Heart left ventricle (tissue), 16 donors: ENCODE data around the gene ARHGAP24. TPM values are rescaled to one million over a fixed set of nuclear protein-coding genes. Genes with fewer than 3 reads are reported as not detected.

Experiments used
- ATAC-seq, 4 donors: fragments of 200-7000 bp; cut with Tn5 transposase; one replicate each; pipeline ENCODE4 v1.9.1; 2020 to 2022; ENCODE audit warnings: moderate library complexity in 4 of 4, mild to moderate bottlenecking in 3 of 4, moderate number of reproducible peaks in 1 of 4
- DNase-seq, 5 donors: peaks; one replicate each; pipeline ENCODE4 v3.0.0-alpha.2; 2020
- H3K27ac ChIP-seq, 12 donors: fragments of 200-600 bp; sonication (generic) in 4 of 12; one replicate each; pipeline versions ENCODE4 v1.5.0 to v1.8.0; 2016 to 2022; ENCODE audit warnings: mild to moderate bottlenecking in 2 of 12
- H3K27me3 ChIP-seq, 9 donors: fragments of 200-600 bp; sonication (generic) in 2 of 9; one replicate each; pipeline versions ENCODE4 v1.5.1 to v1.8.0; 2016 to 2022; ENCODE audit warnings: mild to moderate bottlenecking in 3 of 9
- H3K36me3 ChIP-seq, 9 donors: fragments of 200-600 bp; sonication (generic) in 2 of 9; one replicate each; pipeline versions ENCODE4 v1.5.0 to v1.8.0; 2018 to 2022; ENCODE audit warnings: mild to moderate bottlenecking in 2 of 9
- H3K4me1 ChIP-seq, 12 donors: fragments of 200-600 bp; sonication (generic) in 4 of 12; one replicate each; pipeline versions ENCODE4 v1.5.0 to v1.8.0; 2016 to 2022; ENCODE audit warnings: mild to moderate bottlenecking in 3 of 12
- H3K4me3 ChIP-seq, 12 donors: fragments of 200-600 bp; sonication (generic) in 4 of 12; one replicate each; pipeline versions ENCODE4 v1.5.0 to v1.8.0; 2017 to 2022; ENCODE audit warnings: mild to moderate bottlenecking in 9 of 12, moderate library complexity in 4 of 12
- H3K9me3 ChIP-seq, 12 donors: fragments of 200-600 bp; sonication (generic) in 4 of 12; one replicate each; pipeline versions ENCODE4 v1.5.0 to v1.8.0; 2016 to 2022; ENCODE audit warnings: mild to moderate bottlenecking in 1 of 12
- CTCF ChIP-seq, 12 donors: fragments of 200-600 bp; sonication (generic) in 4 of 12; IDR thresholded peaks; one replicate each; pipeline versions ENCODE4 v1.5.0 to v1.8.0; 2018 to 2022; ENCODE audit warnings: antibody characterized with exemption in 12 of 12, mild to moderate bottlenecking in 5 of 12
- POLR2A ChIP-seq, 2 donors: fragments of 450-650 bp; IDR thresholded peaks; one replicate each; pipeline ENCODE4 v1.6.1; 2017; ENCODE audit warnings: antibody characterized with exemption in 2 of 2, mild to moderate bottlenecking in 2 of 2, moderate library complexity in 2 of 2
- WGBS, 4 donors: extraction: QIAGEN DNeasy Blood & Tissue Kit in 2 of 4; methylation state at CpG; one replicate each; pipeline versions ENCODE4 v1.1.5 to v1.1.7; 2013 to 2018; 5-methylcytosine and 5-hydroxymethylcytosine counted together
- intact Hi-C, 10 donors: fragments of 100-400 bp; cut with DNase I; formaldehyde crosslinking; loops; one replicate each; pipeline versions ENCODE4 v1.11.1 to v1.14.2; 2022
- polyA plus RNA-seq, 2 donors: library from polyadenylated mRNA; stranded (reverse); fragments of 200-250 nt; gene quantifications; one replicate each; pipeline ENCODE4 v1.2.3, GENCODE V29; 2013
- total RNA-seq, 9 donors: library from RNA; depleted of rRNA in 2 of 9; stranded (reverse); fragments of >200 nt in 2 of 9; fragmentation: NEBNext Ultra II Directional in 3 of 9; extraction: Animal tissue kit (Norgen Biotek cat#: 25700) in 3 of 9; gene quantifications; one replicate each; pipeline versions ENCODE4 v1.1.0 to v1.2.4, GENCODE V29; 2016 to 2023
- donor health status: ischemic (EF 13 %, LVEDD 7.1; RV severe dilation, severe dysfunction).
- donor health status: healthy with polysubstance abuse.
- donor health status: DM: no; HTN: yes; CAD: no.
- donor health status: DM: no; HTN: no; CAD: no.
- donor health status: ischemic (EF 25% LVEDD 6.9; RV normal size, moderate dysfunction).
- donor health status: ischemic (EF 25% LVEDD 5.7; RV mildly dilated, moderate dysfunction).
- donor health status: healthy.
- donor health status: DM: yes; HTN: yes; CAD: no.
- donor health status: ischemic (EF 35%, LVEDD 5.7; RV mildly dilated, moderate dysfunction).
- donor health status: nonischemic (EF 11% LVEDD 7.7; RV severe dilation, severe dysfunction).
- donor health status: DM: yes; HTN: yes; CAD: no.
- donor health status: PGD.
- donor health status: ischemic (EF 29% LVEDD 5.4; RV normal size, mild dysfunction).
- donor health status: nonischemic (EF 23%, LVEDD 6.1; RV moderate dilation, normal function).

The ARHGAP24 gene
- total and polyA plus RNA-seq, 11 donors = 4.5 to 36.9 (median 18.9) TPM

- no peak for ATAC-seq
- Histone ChIP-seq H3K4me1 (peaks cover 0 to 36% (median 20%) of the 10 kb centered on the region in 12 donors), H3K36me3 (no peaks in the 10 kb centered on the region), H3K27ac (no peak overlapping the region), H3K4me3 (no peak overlapping the region), H3K27me3 (no peaks in the 10 kb centered on the region), H3K9me3 (peaks cover 0 to 9% (median 3%) of the 10 kb centered on the region in 12 donors)
- TF ChIP-seq POLR2A (IDR thresholded peaks at IDR 0.05) (no peak), CTCF (IDR thresholded peaks at IDR 0.05) (no peak)
- no peak for DNase-seq
- WGBS, 4 donors = 90 to 93% (median 90%) methylated on average over 4 of the region's 4 CpGs
- intact Hi-C loops = loop anchor here in 1 of 10 donors (10.0 kb wide), 1 partner anchor 659 kb away; no protein-coding TSS in a partner anchor
These were observed 328.9 kb downstream of the ARHGAP24 start for GRCh38 chr4:85803856-85804255.

- 58 to 68% (median 60%) methylated on average over 1 of the region's 1 CpG for WGBS, 4 donors
- Histone ChIP-seq H3K27ac (peak overlapping the region in 2 of 12 donors; percentile 78 to 80), H3K27me3 (no peaks in the 10 kb centered on the region), H3K4me3 (no peak overlapping the region), H3K9me3 (no peaks in the 10 kb centered on the region), H3K4me1 (peaks cover 0 to 44% (median 21%) of the 10 kb centered on the region in 12 donors), H3K36me3 (no peaks in the 10 kb centered on the region)
- intact Hi-C loops = loop anchor here in 1 of 10 donors (10.0 kb wide), 1 partner anchor 661 kb away; no protein-coding TSS in a partner anchor
- ATAC-seq (no peak), DNase-seq (no peak)
- TF ChIP-seq CTCF (IDR thresholded peaks at IDR 0.05) (no peak), POLR2A (IDR thresholded peaks at IDR 0.05) (no peak)
These were observed 330.9 kb downstream of the ARHGAP24 start for GRCh38 chr4:85805891-85806290.

- intact Hi-C loops = loop anchor here in 1 of 10 donors (10.0 kb wide), 1 partner anchor 662 kb away; no protein-coding TSS in a partner anchor
- peaks cover 0 to 44% (median 21%) of the 10 kb centered on the region in 12 donors for H3K4me1 ChIP-seq
- ATAC-seq (no peak), DNase-seq (no peak)
- TF ChIP-seq POLR2A (IDR thresholded peaks at IDR 0.05) (no peak), CTCF (IDR thresholded peaks at IDR 0.05) (no peak)
- H3K27ac ChIP-seq = peak overlapping the region in 4 of 12 donors; percentile 66 to 80 (median 78)
- no peaks in the 10 kb centered on the region for H3K9me3 ChIP-seq
- no peaks in the 10 kb centered on the region for H3K27me3 ChIP-seq
- H3K4me3 ChIP-seq = no peak overlapping the region
- no peaks in the 10 kb centered on the region for H3K36me3 ChIP-seq
These were observed 331.4 kb downstream of the ARHGAP24 start for GRCh38 chr4:85806334-85806733.

GRCh38 chr4:85807247-85807950 is 332.4 kb downstream of the ARHGAP24 start:
- WGBS, 4 donors = 16 to 33% (median 19%) methylated on average over 3 of the region's 3 CpGs
- no peaks in the 10 kb centered on the region for H3K27me3 ChIP-seq

More at GRCh38 chr4:85807247-85807950, 332.4 kb downstream of the ARHGAP24 start:
- Histone ChIP-seq H3K4me1 (peaks cover 0 to 50% (median 24%) of the 10 kb centered on the region in 12 donors), H3K36me3 (no peaks in the 10 kb centered on the region), H3K4me3 (no peak overlapping the region), H3K27ac (peak overlapping the region; percentile 31 to 80 (median 54)), H3K9me3 (no peaks in the 10 kb centered on the region)
- peak; percentile 93 to 96 (median 95) for ATAC-seq
- DNase-seq = peak; percentile 58 to 78 (median 76)
- TF ChIP-seq CTCF (IDR thresholded peaks at IDR 0.05) (peak in 1 of 12 donors; percentile 7), POLR2A (IDR thresholded peaks at IDR 0.05) (no peak)
- intact Hi-C loops = loop anchor here in 1 of 10 donors (10.0 kb wide), 1 partner anchor 663 kb away; no protein-coding TSS in a partner anchor
